HG03175 (cell line): Measurements from ENCODE around the gene EPYC.
"Not testable (repeated sequence)": the region's sequence is repeated elsewhere in the genome, so short reads cannot be mapped to it uniquely, and the experiment has no call there.

ENCODE experiments used
- ATAC-seq: cut with Tn5 transposase; IDR thresholded peaks from one replicate; pipeline ENCODE4 v1.9.1; 2021; ENCODE audit warnings: mild to moderate bottlenecking, moderate library complexity; ENCODE audit not compliant: unreplicated experiment

The EPYC gene

GRCh38 chr12:90991952-90992465, 12.8 kb downstream of the EPYC start:
- ATAC-seq = no peak

- ATAC-seq = no peak
These were observed 14.2 kb downstream of the EPYC start for GRCh38 chr12:90990611-90991010.

GRCh38 chr12:90989686-90990111, 15.1 kb downstream of the EPYC start:
- no peak for ATAC-seq

- peak; percentile 76 for ATAC-seq
These were observed 17.3 kb downstream of the EPYC start for GRCh38 chr12:90987520-90987919.

- ATAC-seq = no peak
These were observed 17.7 kb downstream of the EPYC start for GRCh38 chr12:90987101-90987500.

- not testable (repeated sequence) for ATAC-seq
These were observed 19.4 kb downstream of the EPYC start for GRCh38 chr12:90985331-90985730.

- no peak for ATAC-seq
These were observed 20.7 kb downstream of the EPYC start for GRCh38 chr12:90984114-90984513.

- ATAC-seq = no peak
These were observed 22.6 kb downstream of the EPYC start for GRCh38 chr12:90982170-90982569.

GRCh38 chr12:90979951-90980350, 24.8 kb downstream of the EPYC start:
- ATAC-seq = no peak

GRCh38 chr12:90979019-90979418, 25.8 kb downstream of the EPYC start:
- ATAC-seq = no peak

GRCh38 chr12:90978117-90978770, 26.5 kb downstream of the EPYC start:
- ATAC-seq = peak; percentile 87

- ATAC-seq = no peak
These were observed 27.5 kb downstream of the EPYC start for GRCh38 chr12:90977224-90977623.

GRCh38 chr12:90974286-90974685, 30.5 kb downstream of the EPYC start:
- ATAC-seq = no peak

GRCh38 chr12:90972226-90972625, 32.5 kb downstream of the EPYC start:
- no peak for ATAC-seq

GRCh38 chr12:90970911-90971310, 33.9 kb downstream of the EPYC start:
- ATAC-seq = no peak

GRCh38 chr12:90970471-90970870, 34.3 kb downstream of the EPYC start:
- no peak for ATAC-seq

- ATAC-seq = no peak
These were observed 34.9 kb downstream of the EPYC start for GRCh38 chr12:90969851-90970250.

- ATAC-seq = no peak
These were observed 35.4 kb downstream of the EPYC start for GRCh38 chr12:90969346-90969745.

- ATAC-seq = no peak
These were observed 39.6 kb downstream of the EPYC start for GRCh38 chr12:90965204-90965603.

- ATAC-seq = no peak
These were observed 40.2 kb downstream of the EPYC start for GRCh38 chr12:90964616-90965015.

- ATAC-seq = no peak
These were observed 40.8 kb downstream of the EPYC start for GRCh38 chr12:90963946-90964345.

- no peak for ATAC-seq
These were observed 43.6 kb downstream of the EPYC start for GRCh38 chr12:90961154-90961553.

- peak; percentile 85 for ATAC-seq
These were observed 45.1 kb downstream of the EPYC start for GRCh38 chr12:90959538-90960139.
